ENCODE measurements around the gene TGFA. TPM values are rescaled to one million over a fixed set of nuclear protein-coding genes. Genes with fewer than 3 reads are reported as not detected.

Gene TGFA
- total and polyA plus RNA-seq, 2 experiments from 2014 or later = 1.4 to 6.5 TPM

DNA sequence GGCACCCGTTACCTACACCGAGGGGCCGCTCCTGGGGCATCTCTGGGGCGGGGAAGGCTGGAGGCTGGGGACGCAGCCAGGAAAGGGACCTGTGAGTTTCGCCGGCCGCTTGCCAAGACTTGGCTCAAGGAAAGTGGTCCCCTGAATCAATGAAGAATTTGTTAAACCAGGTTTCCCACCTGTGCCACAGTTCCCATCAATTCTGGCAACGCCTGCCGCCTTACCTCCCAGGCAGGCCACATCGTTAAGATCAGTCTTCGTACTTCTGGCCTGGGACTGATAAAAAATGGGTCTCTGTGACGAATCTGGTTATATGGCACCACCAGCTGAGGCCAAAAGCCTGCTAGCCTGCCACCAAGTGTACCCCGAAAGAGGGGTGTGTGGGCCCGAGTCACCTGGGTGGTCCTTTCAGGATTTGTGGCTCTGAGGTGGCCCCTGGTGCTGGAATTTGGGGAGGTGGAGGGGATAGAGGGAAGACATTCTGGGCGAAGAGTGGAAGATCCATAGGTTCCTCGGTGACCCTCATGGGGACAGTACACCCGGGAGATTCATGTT is 789 bp upstream of the TGFA start (continued):
- TF ChIP-seq, protein P1, sequence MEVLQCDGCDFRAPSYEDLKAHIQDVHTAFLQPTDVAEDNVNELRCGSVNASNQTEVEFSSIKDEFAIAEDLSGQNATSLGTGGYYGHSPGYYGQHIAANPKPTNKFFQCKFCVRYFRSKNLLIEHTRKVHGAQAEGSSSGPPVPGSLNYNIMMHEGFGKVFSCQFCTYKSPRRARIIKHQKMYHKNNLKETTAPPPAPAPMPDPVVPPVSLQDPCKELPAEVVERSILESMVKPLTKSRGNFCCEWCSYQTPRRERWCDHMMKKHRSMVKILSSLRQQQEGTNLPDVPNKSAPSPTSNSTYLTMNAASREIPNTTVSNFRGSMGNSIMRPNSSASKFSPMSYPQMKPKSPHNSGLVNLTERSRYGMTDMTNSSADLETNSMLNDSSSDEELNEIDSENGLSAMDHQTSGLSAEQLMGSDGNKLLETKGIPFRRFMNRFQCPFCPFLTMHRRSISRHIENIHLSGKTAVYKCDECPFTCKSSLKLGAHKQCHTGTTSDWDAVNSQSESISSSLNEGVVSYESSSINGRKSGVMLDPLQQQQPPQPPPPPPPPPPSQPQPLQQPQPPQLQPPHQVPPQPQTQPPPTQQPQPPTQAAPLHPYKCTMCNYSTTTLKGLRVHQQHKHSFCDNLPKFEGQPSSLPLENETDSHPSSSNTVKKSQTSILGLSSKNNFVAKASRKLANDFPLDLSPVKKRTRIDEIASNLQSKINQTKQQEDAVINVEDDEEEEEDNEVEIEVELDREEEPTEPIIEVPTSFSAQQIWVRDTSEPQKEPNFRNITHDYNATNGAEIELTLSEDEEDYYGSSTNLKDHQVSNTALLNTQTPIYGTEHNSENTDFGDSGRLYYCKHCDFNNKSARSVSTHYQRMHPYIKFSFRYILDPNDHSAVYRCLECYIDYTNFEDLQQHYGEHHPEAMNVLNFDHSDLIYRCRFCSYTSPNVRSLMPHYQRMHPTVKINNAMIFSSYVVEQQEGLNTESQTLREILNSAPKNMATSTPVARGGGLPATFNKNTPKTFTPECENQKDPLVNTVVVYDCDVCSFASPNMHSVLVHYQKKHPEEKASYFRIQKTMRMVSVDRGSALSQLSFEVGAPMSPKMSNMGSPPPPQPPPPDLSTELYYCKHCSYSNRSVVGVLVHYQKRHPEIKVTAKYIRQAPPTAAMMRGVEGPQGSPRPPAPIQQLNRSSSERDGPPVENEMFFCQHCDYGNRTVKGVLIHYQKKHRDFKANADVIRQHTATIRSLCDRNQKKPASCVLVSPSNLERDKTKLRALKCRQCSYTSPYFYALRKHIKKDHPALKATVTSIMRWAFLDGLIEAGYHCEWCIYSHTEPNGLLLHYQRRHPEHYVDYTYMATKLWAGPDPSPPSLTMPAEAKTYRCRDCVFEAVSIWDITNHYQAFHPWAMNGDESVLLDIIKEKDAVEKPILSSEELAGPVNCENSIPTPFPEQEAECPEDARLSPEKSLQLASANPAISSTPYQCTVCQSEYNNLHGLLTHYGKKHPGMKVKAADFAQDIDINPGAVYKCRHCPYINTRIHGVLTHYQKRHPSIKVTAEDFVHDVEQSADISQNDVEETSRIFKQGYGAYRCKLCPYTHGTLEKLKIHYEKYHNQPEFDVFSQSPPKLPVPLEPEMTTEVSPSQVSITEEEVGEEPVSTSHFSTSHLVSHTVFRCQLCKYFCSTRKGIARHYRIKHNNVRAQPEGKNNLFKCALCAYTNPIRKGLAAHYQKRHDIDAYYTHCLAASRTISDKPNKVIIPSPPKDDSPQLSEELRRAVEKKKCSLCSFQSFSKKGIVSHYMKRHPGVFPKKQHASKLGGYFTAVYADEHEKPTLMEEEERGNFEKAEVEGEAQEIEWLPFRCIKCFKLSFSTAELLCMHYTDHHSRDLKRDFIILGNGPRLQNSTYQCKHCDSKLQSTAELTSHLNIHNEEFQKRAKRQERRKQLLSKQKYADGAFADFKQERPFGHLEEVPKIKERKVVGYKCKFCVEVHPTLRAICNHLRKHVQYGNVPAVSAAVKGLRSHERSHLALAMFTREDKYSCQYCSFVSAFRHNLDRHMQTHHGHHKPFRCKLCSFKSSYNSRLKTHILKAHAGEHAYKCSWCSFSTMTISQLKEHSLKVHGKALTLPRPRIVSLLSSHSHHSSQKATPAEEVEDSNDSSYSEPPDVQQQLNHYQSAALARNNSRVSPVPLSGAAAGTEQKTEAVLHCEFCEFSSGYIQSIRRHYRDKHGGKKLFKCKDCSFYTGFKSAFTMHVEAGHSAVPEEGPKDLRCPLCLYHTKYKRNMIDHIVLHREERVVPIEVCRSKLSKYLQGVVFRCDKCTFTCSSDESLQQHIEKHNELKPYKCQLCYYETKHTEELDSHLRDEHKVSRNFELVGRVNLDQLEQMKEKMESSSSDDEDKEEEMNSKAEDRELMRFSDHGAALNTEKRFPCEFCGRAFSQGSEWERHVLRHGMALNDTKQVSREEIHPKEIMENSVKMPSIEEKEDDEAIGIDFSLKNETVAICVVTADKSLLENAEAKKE (CRISPR knock-in tag; IDR thresholded peaks at IDR 0.05) = no peak
- TF ChIP-seq POLR2AphosphoS5 (IDR thresholded peaks at IDR 0.05; ENCODE audit: low read depth) (no peak), ZNF331 (CRISPR knock-in tag; IDR thresholded peaks at IDR 0.05; ENCODE audit: low read depth) (no peak), STAT1 (IDR thresholded peaks at IDR 0.05; ENCODE audit: unreplicated experiment) (no peak)

GRCh38 chr2:70553334-70553583 is 367 bp downstream of the TGFA start:
- peak overlapping the region; percentile 94 for H3K4me3 ChIP-seq
- peak; percentile 57 for ATAC-seq
- DNase-seq (ENCODE audit: low spot score) = peak; percentile 75
- no peaks in the 10 kb centered on the region for H3K36me3 ChIP-seq (ENCODE audit: insufficient read depth)
- Mint-ChIP-seq H3K36me3 (ENCODE audit: low read depth) (no peaks in the 10 kb centered on the region), H3K27ac (no peak overlapping the region), H3K9me3 (no peaks in the 10 kb centered on the region; the same call in 2 of the 3 replicates), H3K4me3 (peak overlapping the region; percentile 79), H3K4me1 (peaks cover 9% of the 10 kb centered on the region), H3K27me3 (ENCODE audit: insufficient read depth, low read depth, poor library complexity) (peaks cover 35% of the 10 kb centered on the region)
- H3K4me1 ChIP-seq (ENCODE audit: insufficient read depth) = peaks cover 17% of the 10 kb centered on the region
- no peak overlapping the region for H3K27ac ChIP-seq (ENCODE audit: low read depth)
- H3K4me2 ChIP-seq = peak overlapping the region; percentile 98
- H4K20me1 ChIP-seq (replicated peaks; ENCODE audit: insufficient read depth) = no peaks in the 10 kb centered on the region; the same call in 1 of the 2 replicates
- no peaks in the 10 kb centered on the region for H3K79me2 ChIP-seq (replicated peaks; ENCODE audit: insufficient read depth)
- peaks cover 10% of the 10 kb centered on the region for H3F3A ChIP-seq (replicated peaks; ENCODE audit: low read depth)
- H3K9me2 ChIP-seq (ENCODE audit: insufficient read depth) = 0 out of 2 replicates have a peak, but pooled peaks cover 10% of the 10 kb centered on the region
- peaks cover 48% of the 10 kb centered on the region for H3K27me3 ChIP-seq (ENCODE audit: insufficient read depth)
- TF ChIP-seq, protein P1 (CRISPR knock-in tag; IDR thresholded peaks at IDR 0.05) = no peak
- peak overlapping the region; percentile 98 for H2AFZ ChIP-seq
